Measurements from ENCODE around the gene NFIL3. TPM values are rescaled to one million over a fixed set of nuclear protein-coding genes. Genes with fewer than 3 reads are reported as not detected.

NFIL3 gene
- polyA plus RNA-seq, 1 of the 3 experiments (the other 2 are of a cell fraction), result 9.3 TPM

- ChIA-PET POLR2A (no interaction called here), CTCF (interaction anchor here (0.5 to 2.6 kb wide), 9 partner anchors 10 to 507 kb away, joined by 3 to 14 read pairs (median 4); no protein-coding TSS in a partner anchor)
- Histone ChIP-seq H3K9me2 (no peaks in the 10 kb centered on the region), H3K27ac (ENCODE audit: low read depth in 2 of 2, low read length in 1 of 2) (peak overlapping the region in 1 of 2 experiments; percentile 85; a peak in 2 of 4 replicates), H3K36me3 (replicated peaks in 1 of 2; ENCODE audit: control insufficient read depth in 1 of 2, insufficient read depth in 2 of 2, low read length in 1 of 2) (no peaks in the 10 kb centered on the region), H4K20me1 (ENCODE audit: insufficient read depth) (no peaks in the 10 kb centered on the region; the same call in 1 of the 2 replicates), H3F3A (replicated peaks; ENCODE audit: insufficient read depth) (peaks cover 17% of the 10 kb centered on the region), H3K4me1 (ENCODE audit: control insufficient read depth in 1 of 2, insufficient read depth in 2 of 2, low read depth in 1 of 2, low read length in 1 of 2) (peaks cover 6 to 17% of the 10 kb centered on the region in 2 experiments), H3K79me2 (ENCODE audit: insufficient read depth) (peaks cover 65% of the 10 kb centered on the region), H3K9me3 (no peaks in the 10 kb centered on the region), H3K4me2 (peak overlapping the region; percentile 90), H3K9ac (peak overlapping the region; percentile 83), H3K27me3 (ENCODE audit: insufficient read depth) (no peaks in the 10 kb centered on the region), H3K4me3 (ENCODE audit: low read depth in 2 of 2, low read length in 1 of 2) (peak overlapping the region; percentile 77 to 94), H2AFZ (ENCODE audit: low read depth) (peak overlapping the region; percentile 30; the same call in 1 of the 2 replicates)
- TF ChIP-seq, protein P1, sequence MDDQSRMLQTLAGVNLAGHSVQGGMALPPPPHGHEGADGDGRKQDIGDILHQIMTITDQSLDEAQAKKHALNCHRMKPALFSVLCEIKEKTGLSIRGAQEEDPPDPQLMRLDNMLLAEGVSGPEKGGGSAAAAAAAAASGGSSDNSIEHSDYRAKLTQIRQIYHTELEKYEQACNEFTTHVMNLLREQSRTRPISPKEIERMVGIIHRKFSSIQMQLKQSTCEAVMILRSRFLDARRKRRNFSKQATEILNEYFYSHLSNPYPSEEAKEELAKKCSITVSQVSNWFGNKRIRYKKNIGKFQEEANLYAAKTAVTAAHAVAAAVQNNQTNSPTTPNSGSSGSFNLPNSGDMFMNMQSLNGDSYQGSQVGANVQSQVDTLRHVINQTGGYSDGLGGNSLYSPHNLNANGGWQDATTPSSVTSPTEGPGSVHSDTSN (IDR thresholded peaks at IDR 0.05), result no peak
- TF ChIP-seq NFIC (IDR thresholded peaks at IDR 0.05; ENCODE audit: borderline replicate concordance), result no peak
- TF ChIP-seq MAX (IDR thresholded peaks at IDR 0.05; ENCODE audit: low read depth), result no peak
- 0 out of 2 replicates have a peak, but pooled peaks have one; percentile 32 for TF ChIP-seq MXI1 (IDR thresholded peaks at IDR 0.05; ENCODE audit: low read depth, low read length)
- TF ChIP-seq, protein P2, sequence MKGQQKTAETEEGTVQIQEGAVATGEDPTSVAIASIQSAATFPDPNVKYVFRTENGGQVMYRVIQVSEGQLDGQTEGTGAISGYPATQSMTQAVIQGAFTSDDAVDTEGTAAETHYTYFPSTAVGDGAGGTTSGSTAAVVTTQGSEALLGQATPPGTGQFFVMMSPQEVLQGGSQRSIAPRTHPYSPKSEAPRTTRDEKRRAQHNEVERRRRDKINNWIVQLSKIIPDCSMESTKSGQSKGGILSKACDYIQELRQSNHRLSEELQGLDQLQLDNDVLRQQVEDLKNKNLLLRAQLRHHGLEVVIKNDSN (IDR thresholded peaks at IDR 0.05; ENCODE audit: borderline replicate concordance, low read depth), result no peak
- peak; percentile 23 for TF ChIP-seq RAD21 (IDR thresholded peaks at IDR 0.05; ENCODE audit: low read length)
- TF ChIP-seq CTCF (IDR thresholded peaks at IDR 0.05), result peak; percentile 60
- no peak for TF ChIP-seq NRF1 (IDR thresholded peaks at IDR 0.05; ENCODE audit: low read depth, low read length)
- 25% methylated on average over 12 of the region's 69 CpGs for WGBS (ENCODE audit: low lambda C conversion rate)
- DNase-seq, result peak; percentile 87
Measured at GRCh38 chr9:91421128-91421765, 2.4 kb downstream of the NFIL3 start.

GRCh38 chr9:91420501-91421127 is 3.0 kb downstream of the NFIL3 start:
- CTCF ChIA-PET, result interaction anchor here (0.9 to 2.6 kb wide), 7 partner anchors 9 to 388 kb away, joined by 3 to 14 read pairs (median 4); no protein-coding TSS in a partner anchor
- no peak for DNase-seq

More at GRCh38 chr9:91420501-91421127, 3.0 kb downstream of the NFIL3 start:
- 76% methylated on average over 16 of the region's 16 CpGs for WGBS (ENCODE audit: low lambda C conversion rate)
- Histone ChIP-seq H3K4me3 (ENCODE audit: low read depth in 2 of 2, low read length in 1 of 2) (peak overlapping the region; percentile 77 to 94), H3K9ac (peak overlapping the region; percentile 83; the same call in 1 of the 2 replicates), H3K27me3 (ENCODE audit: insufficient read depth) (no peaks in the 10 kb centered on the region), H4K20me1 (ENCODE audit: insufficient read depth) (no peaks in the 10 kb centered on the region; the same call in 1 of the 2 replicates), H2AFZ (ENCODE audit: low read depth) (peak overlapping the region; percentile 30; the same call in 1 of the 2 replicates), H3K79me2 (ENCODE audit: insufficient read depth) (peaks cover 71% of the 10 kb centered on the region), H3F3A (replicated peaks; ENCODE audit: insufficient read depth) (peaks cover 12% of the 10 kb centered on the region), H3K36me3 (replicated peaks in 1 of 2; ENCODE audit: control insufficient read depth in 1 of 2, insufficient read depth in 2 of 2, low read length in 1 of 2) (no peaks in the 10 kb centered on the region), H3K27ac (ENCODE audit: low read depth in 2 of 2, low read length in 1 of 2) (peak overlapping the region in 1 of 2 experiments; percentile 85; a peak in 1 of 4 replicates), H3K9me2 (no peaks in the 10 kb centered on the region), H3K4me2 (peak overlapping the region; percentile 90), H3K4me1 (ENCODE audit: control insufficient read depth in 1 of 2, insufficient read depth in 2 of 2, low read depth in 1 of 2, low read length in 1 of 2) (peaks cover 6 to 17% of the 10 kb centered on the region in 2 experiments), H3K9me3 (no peaks in the 10 kb centered on the region)
- POLR2A ChIA-PET, result no interaction called here
- TF ChIP-seq CTCF (IDR thresholded peaks at IDR 0.05) (no peak), RFX5 (IDR thresholded peaks at IDR 0.05; ENCODE audit: low read length) (no peak), POLR2AphosphoS5 (IDR thresholded peaks at IDR 0.05; ENCODE audit: low read depth, low read length) (no peak)
- TF ChIP-seq, protein P1 (IDR thresholded peaks at IDR 0.05), result peak; percentile 9; the same call in 1 of the 2 replicates

Data from SK-N-SH (cell line).